Putamen (tissue), 1 donor: ENCODE measurements around the gene PRRG2.

Experiments
- DNase-seq: peaks from one replicate; pipeline ENCODE4 v3.0.0-alpha.2; 2016; ENCODE audit warnings: low spot score

Gene PRRG2

DNA sequence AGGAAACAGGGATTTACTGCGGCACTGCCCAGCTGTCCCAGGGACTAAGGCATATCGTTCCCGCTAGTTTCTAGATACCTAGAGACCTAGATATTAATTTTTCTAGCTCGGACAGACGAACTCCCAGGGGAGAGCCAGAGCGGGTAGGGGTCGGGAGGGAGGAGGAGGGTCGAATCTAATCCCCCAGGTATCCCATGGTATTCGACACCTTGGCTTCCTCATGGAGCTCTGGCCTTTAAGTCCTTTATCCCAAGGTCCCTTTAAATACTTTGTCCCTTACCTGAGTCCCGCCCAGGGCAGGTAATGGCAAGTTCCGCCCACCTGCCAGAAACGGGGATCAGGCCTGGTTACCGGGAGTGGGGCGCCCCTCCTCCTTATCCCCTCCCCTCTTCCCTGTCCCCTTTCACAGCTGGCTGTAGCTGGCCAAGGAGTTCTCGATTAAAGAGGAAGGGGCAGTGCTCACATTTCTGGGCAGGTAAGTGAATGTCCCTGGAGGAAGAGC lies at the start of gene PRRG2:
Gene PRRG2, plus strand, starts transcription at position 310 of the 502 bp plus-strand sequence. CDS start 1,904 bp downstream, outside the sequence.
- DNase-seq: no peak

DNA sequence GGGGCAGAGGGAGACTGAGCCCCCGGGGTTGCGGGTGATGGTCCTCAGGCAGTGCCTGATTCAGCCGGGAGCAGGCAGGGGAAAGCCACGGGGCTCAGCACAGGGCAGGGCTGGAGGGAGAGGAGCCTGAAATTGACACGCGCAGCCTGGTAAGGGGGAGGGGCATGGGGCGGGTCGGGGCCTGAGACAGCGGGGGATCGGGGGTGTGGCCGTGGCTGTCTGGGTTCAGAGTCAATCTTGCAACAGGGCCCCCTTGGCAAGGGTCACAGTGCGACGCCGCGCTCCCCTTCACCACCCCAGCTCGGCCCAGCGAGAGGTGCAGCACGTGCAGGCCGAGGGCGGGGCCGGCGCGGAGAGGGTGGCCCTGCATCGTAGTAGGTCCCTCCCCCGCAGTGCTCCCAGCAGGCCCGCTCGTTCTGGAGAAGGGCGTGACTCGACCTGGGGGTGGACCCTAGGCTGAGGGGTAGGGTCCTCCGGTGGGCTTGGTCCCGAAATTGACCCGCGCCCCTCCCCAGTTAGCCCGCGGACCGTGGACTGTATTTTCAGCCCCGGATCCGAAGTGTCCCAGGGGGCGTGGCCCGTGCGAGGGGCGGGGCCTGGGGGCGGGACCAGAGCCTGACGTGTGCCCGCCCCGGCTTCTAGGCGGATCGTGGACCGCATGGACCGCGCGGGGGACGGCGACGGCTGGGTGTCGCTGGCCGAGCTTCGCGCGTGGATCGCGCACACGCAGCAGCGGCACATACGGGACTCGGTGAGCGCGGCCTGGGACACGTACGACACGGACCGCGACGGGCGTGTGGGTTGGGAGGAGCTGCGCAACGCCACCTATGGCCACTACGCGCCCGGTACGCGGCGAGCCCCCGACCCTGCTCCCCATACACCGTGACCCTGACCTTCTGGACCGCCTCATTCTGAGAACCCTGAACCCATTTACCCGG lies 47.3 kb upstream of the PRRG2 start:
- DNase-seq: no peak

DNA sequence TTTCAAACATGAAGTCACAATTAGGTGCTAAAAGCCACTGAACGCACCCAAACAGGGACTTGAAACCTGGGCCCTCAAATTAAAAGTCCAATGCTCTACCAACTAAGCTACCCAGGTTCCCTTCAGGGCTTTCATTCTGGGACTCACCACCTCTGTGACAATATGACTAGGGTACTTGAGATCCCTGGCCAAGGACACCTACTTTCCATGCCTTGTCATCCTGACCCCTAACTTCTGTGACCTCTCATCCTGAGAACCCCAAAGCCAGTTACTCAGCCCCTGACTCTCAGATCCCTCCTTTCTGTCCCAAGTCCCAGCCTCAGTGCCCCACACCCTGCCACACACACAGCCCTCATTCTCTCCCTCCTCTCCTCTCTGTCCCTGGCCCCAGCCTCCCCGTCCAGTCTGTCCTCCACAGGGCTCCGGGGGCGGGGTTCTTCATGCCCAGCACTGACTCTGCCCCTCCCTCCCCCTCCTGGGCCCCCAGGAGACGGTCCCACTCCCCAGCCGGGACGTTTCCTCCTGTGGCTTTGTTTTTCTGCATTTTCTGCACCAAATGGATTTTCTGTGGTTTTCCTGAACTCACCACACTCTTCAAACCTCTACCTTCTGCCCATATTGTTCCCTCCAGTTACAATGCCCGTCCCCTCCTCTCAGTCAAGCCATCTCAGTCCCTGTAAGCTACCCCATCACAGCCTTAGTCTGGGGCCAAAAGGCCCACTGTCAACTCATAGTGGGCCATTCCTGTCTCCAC lies 46.3 kb upstream of the PRRG2 start:
- DNase-seq: no peak

DNA sequence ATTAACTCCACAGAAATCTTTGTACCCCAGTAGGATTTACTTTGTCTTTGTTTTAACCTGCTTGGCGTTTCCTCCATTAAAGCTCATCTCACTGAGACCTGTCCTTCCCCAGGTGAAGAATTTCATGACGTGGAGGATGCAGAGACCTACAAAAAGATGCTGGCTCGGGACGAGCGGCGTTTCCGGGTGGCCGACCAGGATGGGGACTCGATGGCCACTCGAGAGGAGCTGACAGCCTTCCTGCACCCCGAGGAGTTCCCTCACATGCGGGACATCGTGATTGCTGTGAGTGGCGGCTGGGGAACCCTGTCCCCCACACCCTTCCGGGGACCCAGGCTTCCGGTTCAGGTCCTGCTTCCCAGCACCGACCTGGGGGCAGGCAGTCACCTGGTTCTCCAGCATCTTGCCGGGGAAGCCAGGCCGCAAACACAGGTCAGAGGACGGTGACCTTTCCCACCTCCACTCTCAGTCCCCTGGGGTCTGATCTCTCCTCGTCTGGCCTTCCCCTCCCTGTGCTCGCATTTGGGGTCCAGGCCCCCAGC lies 44.1 kb upstream of the PRRG2 start:
- no peak for DNase-seq

DNA sequence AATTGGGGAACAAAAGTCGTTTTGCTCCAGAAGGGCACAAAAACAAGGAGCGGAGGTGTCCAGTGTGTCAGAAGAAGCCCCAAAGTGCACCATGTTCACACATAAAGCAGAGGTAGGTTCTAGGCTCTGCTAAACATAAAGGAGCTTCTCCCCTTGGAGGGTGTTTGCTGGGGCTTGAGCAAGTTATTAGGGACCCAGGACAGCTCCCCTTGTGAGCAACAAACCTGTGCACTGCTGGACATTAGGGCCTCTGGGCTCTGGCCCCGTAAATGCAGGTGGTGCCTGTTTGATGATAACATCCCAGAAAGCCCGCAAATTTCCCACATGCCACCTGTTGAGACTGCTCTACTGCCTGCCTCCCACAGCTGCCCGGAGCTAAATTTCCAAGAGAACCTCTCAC lies 42.5 kb upstream of the PRRG2 start:
- no peak for DNase-seq

DNA sequence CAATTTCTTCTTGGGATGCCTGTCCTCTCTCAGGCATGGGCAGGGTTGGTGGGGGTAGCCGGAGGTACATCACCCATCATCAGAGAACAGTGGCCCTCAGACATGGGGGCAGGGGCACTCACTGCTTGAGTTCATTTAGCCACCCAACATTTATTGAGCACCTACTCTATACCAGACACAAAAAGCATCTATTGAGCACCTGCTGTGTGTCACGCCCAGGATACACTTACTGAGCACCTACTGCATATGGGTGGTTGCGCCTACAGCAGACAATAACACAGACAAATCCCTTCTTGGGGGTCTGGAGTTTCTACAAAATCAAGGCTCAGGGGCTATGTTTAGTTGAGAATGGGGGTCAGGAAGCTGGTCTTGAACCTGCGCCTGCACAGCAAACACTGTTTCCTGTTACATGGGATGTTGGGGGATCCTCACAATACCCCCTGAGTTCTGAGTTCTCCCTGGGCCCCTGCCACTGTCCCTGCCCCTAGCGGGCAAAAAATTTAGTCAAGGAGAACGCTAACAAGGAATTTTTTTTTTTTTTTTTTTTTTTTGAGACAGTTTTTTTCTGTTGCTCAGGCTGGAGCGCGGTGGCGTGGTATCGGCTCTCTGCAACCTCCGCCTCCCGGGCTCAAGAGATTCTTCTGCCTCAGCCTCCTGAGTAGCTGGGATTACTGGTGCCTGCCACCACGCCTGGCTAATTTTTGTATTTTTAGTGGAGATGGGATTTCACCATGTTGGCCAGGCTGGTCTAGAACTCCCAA lies 41.7 kb upstream of the PRRG2 start:
- DNase-seq: no peak

DNA sequence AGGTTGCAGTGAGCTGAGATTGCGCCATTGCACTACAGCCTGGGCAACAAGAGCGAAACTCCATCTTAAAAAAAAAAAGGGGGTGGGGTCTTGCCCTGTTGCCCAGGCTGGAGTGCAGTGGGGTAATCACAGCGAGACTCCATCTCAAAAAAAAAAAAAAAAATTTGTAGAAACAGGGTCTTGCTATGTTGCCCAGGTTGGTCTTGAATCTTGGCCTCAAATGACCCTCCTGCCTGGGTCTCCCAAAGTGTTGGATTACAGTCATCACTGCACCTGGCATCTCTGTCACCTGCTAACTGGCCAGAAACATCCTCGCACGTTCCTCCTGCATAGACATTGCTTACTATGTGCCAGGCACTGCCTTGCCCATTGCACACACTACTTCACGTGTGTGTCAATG lies 39.2 kb upstream of the PRRG2 start:
- DNase-seq: no peak

DNA sequence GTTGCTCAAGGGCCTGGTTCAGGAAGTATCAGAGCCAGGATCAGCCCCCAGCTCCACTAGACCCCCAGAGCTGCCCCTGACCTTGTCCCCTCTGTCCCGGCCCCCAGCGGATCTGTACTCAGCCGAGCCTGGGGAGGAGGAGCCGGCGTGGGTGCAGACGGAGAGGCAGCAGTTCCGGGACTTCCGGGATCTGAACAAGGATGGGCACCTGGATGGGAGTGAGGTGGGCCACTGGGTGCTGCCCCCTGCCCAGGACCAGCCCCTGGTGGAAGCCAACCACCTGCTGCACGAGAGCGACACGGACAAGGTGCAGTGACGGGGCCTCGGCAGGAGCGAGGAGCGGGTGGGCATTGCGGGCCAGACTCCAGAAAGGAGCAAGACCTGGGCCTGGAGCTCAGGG lies 38.7 kb upstream of the PRRG2 start:
- no peak for DNase-seq

DNA sequence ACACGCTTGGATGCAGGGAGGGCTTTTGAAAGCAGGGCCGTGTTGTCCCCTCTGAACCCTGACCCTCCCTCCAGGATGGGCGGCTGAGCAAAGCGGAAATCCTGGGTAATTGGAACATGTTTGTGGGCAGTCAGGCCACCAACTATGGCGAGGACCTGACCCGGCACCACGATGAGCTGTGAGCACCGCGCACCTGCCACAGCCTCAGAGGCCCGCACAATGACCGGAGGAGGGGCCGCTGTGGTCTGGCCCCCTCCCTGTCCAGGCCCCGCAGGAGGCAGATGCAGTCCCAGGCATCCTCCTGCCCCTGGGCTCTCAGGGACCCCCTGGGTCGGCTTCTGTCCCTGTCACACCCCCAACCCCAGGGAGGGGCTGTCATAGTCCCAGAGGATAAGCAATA lies 38.1 kb upstream of the PRRG2 start:
- no peak for DNase-seq

DNA sequence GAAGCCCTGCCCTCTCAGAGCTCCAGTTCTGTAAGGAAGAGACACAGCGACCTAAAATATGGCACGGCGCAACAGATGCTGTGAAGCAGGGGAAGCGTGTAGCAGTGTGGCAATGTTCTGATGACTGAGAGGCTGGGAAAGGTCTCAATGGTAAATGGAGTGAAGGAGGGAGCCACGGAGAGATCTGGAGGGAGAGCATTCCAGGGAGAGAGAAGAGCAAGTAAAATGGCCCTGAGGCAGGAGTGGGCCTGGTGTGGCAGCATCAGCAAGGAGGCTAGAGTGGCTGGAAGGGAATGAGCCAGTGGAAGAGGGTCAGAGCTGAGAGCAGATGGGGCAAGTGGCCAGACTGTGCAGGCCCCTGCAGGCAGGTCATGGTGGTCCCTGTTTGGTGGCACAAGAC lies 37.0 kb upstream of the PRRG2 start:
- no peak for DNase-seq

DNA sequence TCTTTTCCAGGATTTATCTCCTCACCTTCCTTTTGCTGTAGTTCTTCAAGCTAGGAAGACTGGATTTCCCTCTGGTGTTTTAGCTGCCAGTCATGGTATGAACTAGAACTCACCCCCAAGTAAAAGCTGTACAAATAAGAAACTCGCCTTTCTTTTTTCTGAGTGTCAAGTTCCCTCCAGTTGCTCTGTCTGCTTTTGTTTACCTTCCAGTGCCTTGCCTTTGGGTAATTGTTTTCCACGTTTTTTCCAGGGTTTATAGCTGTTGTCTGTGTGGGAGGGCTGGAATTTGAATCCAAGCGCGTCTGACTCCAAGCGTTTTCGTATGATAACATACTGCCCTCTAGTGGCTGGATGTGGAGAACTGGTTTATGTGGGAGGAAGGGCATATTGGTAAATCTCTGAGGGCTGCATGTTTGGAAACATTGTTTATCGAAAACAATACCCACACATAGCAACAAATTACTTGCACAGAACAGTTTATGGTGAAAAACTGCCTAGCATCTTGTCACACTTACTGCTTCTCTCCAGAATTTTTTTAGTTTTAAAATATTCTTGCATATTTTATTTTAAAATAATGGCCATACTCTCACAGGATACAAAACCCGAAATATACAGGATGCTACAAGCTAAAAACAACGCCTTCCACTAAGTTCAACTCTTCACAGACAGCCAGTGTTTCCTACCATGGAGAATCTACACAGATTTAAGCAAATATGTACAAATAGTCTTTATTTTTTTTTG lies 34.1 kb upstream of the PRRG2 start:
- DNase-seq: peak; percentile 79

DNA sequence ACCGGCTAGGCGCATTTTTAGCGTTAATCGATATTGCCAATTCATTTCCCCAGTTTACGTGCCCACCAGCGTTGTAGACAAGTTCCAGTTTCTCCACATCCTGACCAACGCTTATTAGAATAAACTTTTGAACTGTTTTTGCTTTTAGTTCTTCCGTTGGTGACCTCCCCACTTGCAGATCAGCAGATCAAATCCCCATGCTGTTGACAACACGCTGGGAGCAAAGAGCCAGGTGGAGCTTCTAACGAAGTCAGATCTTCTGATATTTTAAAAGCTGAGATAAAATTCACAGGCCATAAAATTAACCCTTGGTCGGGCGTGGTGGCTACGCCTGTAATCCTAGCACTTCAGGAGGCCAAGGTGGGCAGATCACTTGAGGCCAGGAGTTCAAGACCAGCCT lies 32.1 kb upstream of the PRRG2 start:
- no peak for DNase-seq

DNA sequence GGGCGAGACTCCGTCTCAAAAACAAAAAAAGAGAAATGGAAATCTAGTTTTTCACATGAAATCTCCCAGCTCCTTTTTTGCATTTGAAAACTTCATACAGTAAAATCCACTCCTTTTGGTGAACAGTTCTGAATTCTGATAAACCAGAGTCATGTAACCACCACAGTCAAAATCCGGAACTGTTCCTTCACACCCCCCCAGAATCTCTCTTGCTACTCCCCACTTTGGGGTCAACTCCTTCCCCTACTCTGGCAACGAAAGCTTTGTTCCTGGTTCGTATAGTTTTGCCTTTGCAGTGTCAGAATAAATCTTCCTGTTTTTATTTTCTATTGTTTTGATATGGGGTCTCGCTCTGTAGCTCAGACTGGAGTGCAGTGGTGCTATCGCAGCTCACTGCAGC lies 29.6 kb upstream of the PRRG2 start:
- no peak for DNase-seq

DNA sequence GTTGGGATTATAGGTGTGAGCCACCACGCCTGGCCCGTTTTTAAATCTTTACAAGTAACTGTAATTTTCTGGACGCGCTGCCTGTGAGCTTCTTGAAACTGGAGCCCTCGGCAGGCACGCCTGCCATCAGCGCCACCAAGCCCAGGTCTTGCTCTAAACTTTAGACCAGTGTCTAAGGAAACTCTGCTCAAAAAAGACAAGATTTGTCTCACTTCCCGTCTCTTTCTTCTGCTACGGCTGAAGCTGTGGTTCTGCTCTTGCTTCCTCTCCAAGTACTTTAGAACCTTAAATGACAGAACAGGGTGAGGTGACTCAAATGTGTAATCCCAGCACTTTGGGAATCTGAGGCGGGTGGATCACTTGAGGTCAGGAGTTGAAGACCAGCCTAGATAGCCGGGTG lies 28.4 kb upstream of the PRRG2 start:
- no peak for DNase-seq

DNA sequence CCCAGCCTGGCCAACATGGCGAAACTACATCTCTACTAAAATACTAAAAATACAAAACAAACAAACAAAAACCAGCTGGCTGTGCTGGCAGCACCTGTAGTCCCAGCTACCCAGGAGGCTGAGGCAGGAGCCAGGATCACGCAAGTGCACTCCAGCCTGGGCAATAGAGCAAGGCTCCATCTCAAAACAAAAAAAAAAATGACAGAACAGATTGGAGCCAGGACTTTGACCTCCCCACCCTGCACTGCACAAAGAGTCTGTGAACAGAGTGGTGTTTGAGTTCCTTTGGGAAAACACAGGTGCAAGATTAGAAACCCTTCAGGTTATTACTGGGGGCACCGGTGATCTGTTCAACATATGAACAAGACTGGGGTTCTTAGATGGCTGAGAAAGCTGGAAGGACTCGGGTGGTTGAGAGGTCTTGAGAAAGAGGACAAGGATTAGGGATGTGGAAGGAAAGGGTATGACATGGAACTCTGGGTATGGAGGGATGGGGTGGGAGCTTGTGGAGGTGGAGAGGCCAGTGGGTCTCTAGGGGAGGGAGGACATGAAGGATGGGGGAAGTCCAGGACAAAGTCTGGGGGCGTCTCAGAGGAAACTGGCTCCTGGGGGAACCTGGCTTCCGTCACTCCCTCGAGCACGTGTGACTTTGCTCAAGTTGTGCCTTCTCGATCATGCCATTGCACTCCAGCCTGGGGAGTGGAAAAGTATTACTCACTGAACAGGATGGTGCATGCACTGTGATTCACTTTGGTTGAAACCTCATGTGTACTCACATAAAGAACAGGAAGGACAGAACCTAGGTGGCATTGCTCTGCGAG lies 27.5 kb upstream of the PRRG2 start:
- no peak for DNase-seq

DNA sequence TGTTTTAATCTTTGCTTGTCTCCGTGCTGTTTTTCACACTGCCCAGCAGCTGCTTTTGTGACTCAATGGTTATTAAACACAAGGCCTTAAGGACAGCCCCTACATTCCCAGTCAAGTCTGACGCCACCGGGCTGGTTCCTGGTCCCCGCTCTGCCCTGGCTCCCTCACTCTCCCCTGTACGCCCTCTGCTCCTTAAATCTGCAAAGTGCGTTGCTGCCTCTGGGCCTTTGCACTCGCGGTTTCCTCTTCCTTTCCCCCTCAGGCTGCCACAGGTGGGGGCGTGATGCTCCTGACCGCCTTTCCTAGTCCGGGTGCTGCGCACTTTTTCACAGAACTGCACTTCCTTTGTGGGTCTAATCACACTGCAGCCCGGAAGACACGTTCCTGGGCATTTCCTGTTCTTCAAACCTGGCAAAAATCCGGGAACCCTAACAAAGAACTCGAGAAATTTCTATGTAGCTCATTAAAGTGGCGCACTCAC lies 26.4 kb upstream of the PRRG2 start:
- DNase-seq: no peak

DNA sequence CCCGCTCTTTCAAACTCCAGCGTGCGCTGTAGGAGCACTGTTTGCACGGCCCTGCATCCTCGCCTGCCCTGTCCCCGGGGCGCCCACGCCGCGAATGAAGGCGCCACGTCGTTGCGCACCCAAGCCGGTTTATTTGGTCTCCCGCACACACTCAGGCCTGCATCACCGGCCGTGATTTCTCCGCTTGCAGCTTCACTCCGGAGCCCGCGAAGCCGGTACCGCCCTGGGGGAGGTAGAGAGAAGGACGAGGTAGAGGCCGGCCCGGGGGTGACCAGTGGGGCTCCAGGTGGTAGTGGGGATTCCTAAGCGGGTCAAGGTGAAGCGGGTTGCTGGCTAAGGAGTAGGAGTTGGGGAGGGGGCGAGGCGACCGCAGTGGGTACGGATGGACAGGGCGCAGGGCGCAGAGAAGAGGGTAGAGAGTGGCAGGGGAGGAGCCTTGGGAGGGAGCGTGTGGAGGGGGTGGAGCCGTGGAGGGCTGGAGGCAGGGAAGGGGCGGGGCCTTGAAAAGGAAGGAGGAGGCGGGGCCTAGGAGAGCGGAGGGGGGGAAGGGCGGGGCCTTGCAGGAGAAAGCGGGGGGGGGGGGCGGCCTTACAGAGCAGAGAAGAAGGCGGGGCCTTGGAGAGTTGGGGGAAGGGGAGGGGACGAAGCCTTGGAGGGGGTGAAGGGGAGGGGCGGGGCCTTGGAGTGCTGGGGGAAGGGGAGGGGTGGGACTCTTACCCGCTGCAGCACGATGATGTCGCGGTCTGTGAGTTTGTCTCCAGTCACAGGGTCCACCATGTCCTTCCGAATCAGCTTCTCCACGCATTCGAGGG lies 25.3 kb upstream of the PRRG2 start:
- DNase-seq: no peak

DNA sequence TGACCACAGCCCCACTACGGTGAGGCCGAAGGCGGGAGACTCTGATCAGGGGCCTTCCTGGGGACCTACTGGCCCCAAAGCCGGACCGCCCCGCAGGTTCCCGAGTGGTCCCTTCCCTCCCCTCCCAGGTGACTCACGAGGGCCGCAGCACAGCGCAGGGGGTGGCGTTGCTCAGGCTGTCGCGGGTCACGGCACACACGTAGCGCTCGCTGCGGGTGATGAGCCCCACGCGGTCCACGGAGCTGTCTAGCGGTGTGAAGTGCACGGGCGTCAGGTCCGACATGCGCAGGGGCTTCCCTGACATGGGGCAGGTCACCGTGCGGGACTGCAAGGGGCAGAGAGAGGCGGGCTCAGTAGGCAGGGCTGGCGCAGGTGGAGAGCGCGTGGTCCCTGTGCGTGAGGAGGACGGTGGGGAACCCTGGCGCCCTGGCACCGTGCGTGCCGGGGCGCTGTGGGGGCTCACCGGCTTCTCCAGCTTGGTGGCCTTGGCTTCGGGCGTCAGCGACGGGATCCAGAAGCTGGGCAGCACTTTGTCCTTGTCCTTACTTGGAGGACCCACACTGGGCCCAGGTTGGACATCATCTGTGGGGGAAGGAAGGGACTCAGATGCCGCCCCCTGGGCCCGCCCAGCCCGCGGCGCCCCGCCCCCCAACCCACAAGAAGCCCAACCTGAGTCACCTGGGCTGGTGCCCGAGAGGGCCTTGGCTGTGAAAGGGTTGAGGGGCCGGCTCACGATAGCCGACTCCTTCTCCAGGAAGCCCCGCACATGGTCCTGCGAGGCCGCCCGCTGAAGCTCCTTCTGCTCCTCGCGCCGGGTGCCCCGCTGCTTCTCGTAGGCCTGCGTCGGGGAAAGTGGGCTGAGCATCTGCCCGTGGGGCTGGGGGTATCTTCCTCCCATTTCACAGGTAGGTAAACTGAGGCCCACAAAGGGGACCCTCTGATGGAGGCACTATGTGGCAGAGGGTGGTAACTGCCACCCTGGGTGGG lies 24.4 kb upstream of the PRRG2 start:
- DNase-seq: no peak
